H9 (cell line): ENCODE data around the gene KLK1. TPM values are rescaled to one million over a fixed set of nuclear protein-coding genes. Genes with fewer than 3 reads are reported as not detected.

Source experiments
- DNase-seq: peaks from one replicate; pipeline ENCODE4 v3.0.0-alpha.2; 2017
- H2AFZ ChIP-seq: one replicate; pipeline ENCODE4 v1.6.1; 2013; ENCODE audit warnings: mild to moderate bottlenecking, low read length, control low read depth, moderate library complexity
- H2AK5ac ChIP-seq: 2 replicates; pipeline ENCODE4 v1.6.1; 2013; ENCODE audit warnings: low read length, control low read depth, mixed read lengths; ENCODE audit not compliant: insufficient read length
- H2BK120ac ChIP-seq: one replicate; pipeline ENCODE4 v1.6.1; 2013; ENCODE audit warnings: low read depth, mild to moderate bottlenecking, low read length, control low read depth, inconsistent platforms; ENCODE audit not compliant: poor library complexity, severe bottlenecking
- H2BK12ac ChIP-seq: 2 replicates; pipeline ENCODE4 v1.6.1; 2013; ENCODE audit warnings: low read length, control low read depth, mixed read lengths, low read depth; ENCODE audit not compliant: insufficient read length
- H2BK15ac ChIP-seq: 2 replicates; pipeline ENCODE4 v1.6.1; 2013; ENCODE audit warnings: low read depth, low read length, control low read depth
- H2BK20ac ChIP-seq: one replicate; pipeline ENCODE4 v1.6.1; 2013; ENCODE audit warnings: low read depth, mild to moderate bottlenecking, low read length, control low read depth, inconsistent platforms; ENCODE audit not compliant: poor library complexity, severe bottlenecking
- H2BK5ac ChIP-seq: 2 replicates; pipeline ENCODE4 v1.6.1; 2013; ENCODE audit warnings: low read length, control low read depth, mixed read lengths; ENCODE audit not compliant: insufficient read length
- H3K14ac ChIP-seq: 2 replicates; pipeline ENCODE4 v1.6.1; 2013; ENCODE audit warnings: low read length, control low read depth; ENCODE audit not compliant: insufficient read depth
- H3K18ac ChIP-seq: 2 replicates; pipeline ENCODE4 v1.6.1; 2013; ENCODE audit warnings: low read depth, mild to moderate bottlenecking, mixed read lengths, low read length, control low read depth; ENCODE audit not compliant: insufficient read length
- H3K23ac ChIP-seq: 2 replicates; pipeline ENCODE4 v1.6.1; 2013; ENCODE audit warnings: low read length, control low read depth, mixed read lengths, low read depth; ENCODE audit not compliant: insufficient read length
- H3K23me2 ChIP-seq: 2 replicates; pipeline ENCODE4 v1.6.1; 2013; ENCODE audit warnings: low read depth, mild to moderate bottlenecking, mixed read lengths, low read length, control low read depth; ENCODE audit not compliant: insufficient read length, poor library complexity, severe bottlenecking
- H3K27ac ChIP-seq: 2 replicates; pipeline ENCODE4 v1.5.1; 2013; ENCODE audit warnings: low read length, control low read depth, mixed read lengths, low read depth; ENCODE audit not compliant: insufficient read length
- H3K27me3 ChIP-seq: 2 replicates; pipeline ENCODE4 v1.6.1; 2013; ENCODE audit warnings: low read length, control low read depth, inconsistent platforms; ENCODE audit not compliant: insufficient read depth
- H3K4ac ChIP-seq: 2 replicates; pipeline ENCODE4 v1.6.1; 2013; ENCODE audit warnings: low read depth, mild to moderate bottlenecking, control low read depth, inconsistent platforms, low read length, moderate library complexity
- H3K4me1 ChIP-seq: 2 replicates; pipeline ENCODE4 v1.6.1; 2013; ENCODE audit warnings: low read length, control low read depth, inconsistent platforms; ENCODE audit not compliant: insufficient read depth
- H3K4me2 ChIP-seq: 2 replicates; pipeline ENCODE4 v1.6.1; 2013; ENCODE audit warnings: low read length, control low read depth, mixed read lengths; ENCODE audit not compliant: insufficient read length, insufficient read depth
- H3K56ac ChIP-seq: 2 replicates; pipeline ENCODE4 v1.6.1; 2013; ENCODE audit warnings: low read depth, mild to moderate bottlenecking, mixed read lengths, low read length, control low read depth; ENCODE audit not compliant: insufficient read length
- H3K79me1 ChIP-seq: 2 replicates; pipeline ENCODE4 v1.6.1; 2013; ENCODE audit warnings: low read depth, mild to moderate bottlenecking, moderate library complexity, low read length, control low read depth, inconsistent platforms; ENCODE audit not compliant: insufficient read depth, poor library complexity, severe bottlenecking
- H3K79me2 ChIP-seq: 2 replicates; pipeline ENCODE4 v1.6.1; 2013; ENCODE audit warnings: low read length, control low read depth, inconsistent platforms; ENCODE audit not compliant: insufficient read depth
- H3K9ac ChIP-seq: 2 replicates; pipeline ENCODE4 v1.6.1; 2013; ENCODE audit warnings: low read length, control low read depth, mixed read lengths; ENCODE audit not compliant: insufficient read length; ENCODE audit errors: extremely low read depth
- H3K9me3 ChIP-seq: one replicate; pipeline ENCODE4 v1.6.1; 2013; ENCODE audit warnings: low read depth, low read length, inconsistent platforms; ENCODE audit not compliant: control insufficient read depth
- H3T11ph ChIP-seq: one replicate; pipeline ENCODE4 v1.6.1; 2013; ENCODE audit warnings: mild to moderate bottlenecking, low read length, control low read depth, inconsistent platforms
- H4K20me1 ChIP-seq: one replicate; pipeline ENCODE4 v1.6.1; 2013; ENCODE audit not compliant: control insufficient read depth, insufficient read length, insufficient read depth
- H4K5ac ChIP-seq: 2 replicates; pipeline ENCODE4 v1.6.1; 2013; ENCODE audit warnings: low read depth, mild to moderate bottlenecking, mixed read lengths, low read length, control low read depth; ENCODE audit not compliant: insufficient read length
- H4K8ac ChIP-seq: replicated peaks from 2 replicates; pipeline ENCODE4 v1.6.1; 2013; ENCODE audit warnings: low read length, control low read depth, mixed read lengths, low read depth; ENCODE audit not compliant: insufficient read length
- H4K91ac ChIP-seq: 2 replicates; pipeline ENCODE4 v1.6.1; 2013; ENCODE audit warnings: low read depth, mild to moderate bottlenecking, moderate library complexity, mixed read lengths, low read length, control low read depth; ENCODE audit not compliant: insufficient read length
- H3K27ac Mint-ChIP-seq, 3 experiments: 2 replicates in 2 of 3; 3 replicates in 1 of 3; pipeline ENCODE4 v1.8.0; 2020 to 2021; ENCODE audit warnings: mixed read lengths in 3 of 3, mild to moderate bottlenecking in 1 of 3, moderate library complexity in 1 of 3
- H3K27me3 Mint-ChIP-seq: 2 replicates; pipeline ENCODE4 v1.8.0; 2021; ENCODE audit warnings: low read depth, mild to moderate bottlenecking, moderate library complexity, mixed read lengths
- H3K36me3 Mint-ChIP-seq, 3 experiments: 2 replicates in 2 of 3; 3 replicates in 1 of 3; pipeline ENCODE4 v1.8.0; 2020 to 2021; ENCODE audit warnings: low read depth in 3 of 3, mixed read lengths in 3 of 3; ENCODE audit not compliant: insufficient read depth in 1 of 3
- H3K4me1 Mint-ChIP-seq, 2 experiments: 2 replicates each; pipeline ENCODE4 v1.8.0; 2020; ENCODE audit warnings: mixed read lengths in 2 of 2
- H3K4me3 Mint-ChIP-seq, 2 experiments: 2 replicates in 1 of 2; 3 replicates in 1 of 2; pipeline ENCODE4 v1.8.0; 2020 to 2021; ENCODE audit warnings: mild to moderate bottlenecking in 2 of 2, mixed read lengths in 2 of 2, moderate library complexity in 1 of 2
- H3K9me3 Mint-ChIP-seq, 2 experiments: 2 replicates in 1 of 2; 3 replicates in 1 of 2; pipeline ENCODE4 v1.8.0; 2020; ENCODE audit warnings: mild to moderate bottlenecking in 2 of 2, mixed read lengths in 2 of 2, moderate library complexity in 1 of 2
- CTCF ChIP-seq: fragments of 200-600 bp; sonication (generic); conservative IDR thresholded peaks from 3 replicates; pipeline ENCODE4 v1.8.0; 2021; ENCODE audit warnings: antibody characterized with exemption, mild to moderate bottlenecking
- WGBS: extraction: QIAGEN DNeasy Blood & Tissue Kit; methylation state at CpG from one replicate; pipeline ENCODE4 v1.1.7; 2013; ENCODE audit warnings: missing lambda C conversion rate, low lambda C conversion rate, mixed read lengths; ENCODE audit not compliant: insufficient read length; ENCODE audit errors: extremely low coverage; 5-methylcytosine and 5-hydroxymethylcytosine counted together
- total RNA-seq: library from RNA; stranded (reverse); gene quantifications from 2 replicates; pipeline ENCODE4 v1.2.1, GENCODE V29; 2021

The KLK1 gene
- total RNA-seq, 1 experiment from 2014 or later = 2.3 TPM

- Mint-ChIP-seq H3K4me3 (peak overlapping the region; percentile 96 to 99), H3K4me1 (peaks cover 15 to 25% of the 10 kb centered on the region in 2 experiments), H3K27ac (peak overlapping the region; percentile 100), H3K36me3 (peaks cover 34 to 45% (median 44%) of the 10 kb centered on the region in 3 experiments), H3K27me3 (peaks cover 24% of the 10 kb centered on the region), H3K9me3 (peaks cover 3 to 9% of the 10 kb centered on the region in 2 experiments; a peak in 4 of 5 replicates)
- Histone ChIP-seq H2BK5ac (peak overlapping the region; percentile 100), H3K27me3 (no peaks in the 10 kb centered on the region), H2AFZ (peak overlapping the region; percentile 57), H2BK12ac (peak overlapping the region; percentile 100), H3K9ac (peak overlapping the region; percentile 100), H3K9me3 (no peaks in the 10 kb centered on the region), H3K79me2 (peaks cover 25% of the 10 kb centered on the region; the same call in 1 of the 2 replicates), H3K23ac (no peak overlapping the region), H3K4me2 (peak overlapping the region; percentile 99), H4K5ac (peak overlapping the region; percentile 100), H4K20me1 (peaks cover 2% of the 10 kb centered on the region), H3K4me1 (peaks cover 5% of the 10 kb centered on the region; the same call in 1 of the 2 replicates), H2AK5ac (no peak overlapping the region), H3T11ph (peak overlapping the region; percentile 74), H2BK15ac (0 out of 2 replicates have a peak overlapping the region, but pooled peaks have one; percentile 95), H3K23me2 (peaks cover 11% of the 10 kb centered on the region), H3K4ac (peak overlapping the region; percentile 85; the same call in 1 of the 2 replicates), H2BK20ac (no peak overlapping the region), H4K8ac (peak overlapping the region; percentile 99), H3K27ac (peak overlapping the region; percentile 98), H2BK120ac (peak overlapping the region; percentile 79), H3K18ac (peak overlapping the region; percentile 99), H3K56ac (peak overlapping the region; percentile 99), H3K79me1 (peaks cover 9% of the 10 kb centered on the region), H4K91ac (no peak overlapping the region), H3K14ac (peak overlapping the region; percentile 99)
- no peak for TF ChIP-seq CTCF
- peak; percentile 98 for DNase-seq
- WGBS = no CpG with 5 or more reads among the region's 62 CpGs
These were observed 18.9 kb downstream of the KLK1 start for GRCh38 chr19:50804420-50805272.
